ENCODE data around the gene XPNPEP3. TPM values are rescaled to one million over a fixed set of nuclear protein-coding genes. Genes with fewer than 3 reads are reported as not detected.
"Not testable (repeated sequence)": the region's sequence is repeated elsewhere in the genome, so short reads cannot be mapped to it uniquely, and the experiment has no call there.

Gene XPNPEP3
- total RNA-seq, 1 donor from 2014 or later: 17.9 TPM

- intact Hi-C loops (cut with micrococcal nuclease): no loop called here
- Mint-ChIP-seq H3K36me3 (ENCODE audit: low read depth) (peaks cover 3% of the 10 kb centered on the region), H3K4me3 (ENCODE audit: low read depth) (no peak overlapping the region), H3K27me3 (ENCODE audit: low read depth) (no peaks in the 10 kb centered on the region), H3K9me3 (no peaks in the 10 kb centered on the region), H3K4me1 (ENCODE audit: low read depth) (no peaks in the 10 kb centered on the region), H3K27ac (no peak overlapping the region)
- DNase-seq (ENCODE audit: low spot score): no peak
Observed at GRCh38 chr22:40874016-40874415, 17.1 kb downstream of the XPNPEP3 start.

GRCh38 chr22:40875111-40875510 lies 18.2 kb downstream of the XPNPEP3 start:
- DNase-seq (ENCODE audit: low spot score): no peak
- H3K4me3 Mint-ChIP-seq (ENCODE audit: low read depth): no peak overlapping the region
- no peaks in the 10 kb centered on the region for H3K4me1 Mint-ChIP-seq (ENCODE audit: low read depth)
- intact Hi-C loops (cut with micrococcal nuclease): no loop called here
- no peak overlapping the region for H3K27ac Mint-ChIP-seq
- peaks cover 3% of the 10 kb centered on the region for H3K36me3 Mint-ChIP-seq (ENCODE audit: low read depth)
- no peaks in the 10 kb centered on the region for H3K27me3 Mint-ChIP-seq (ENCODE audit: low read depth)
- no peaks in the 10 kb centered on the region for H3K9me3 Mint-ChIP-seq

- intact Hi-C loops (cut with micrococcal nuclease): no loop called here
- no peaks in the 10 kb centered on the region for H3K4me1 Mint-ChIP-seq (ENCODE audit: low read depth)
- no peak overlapping the region for H3K27ac Mint-ChIP-seq
- no peaks in the 10 kb centered on the region for H3K9me3 Mint-ChIP-seq
- H3K4me3 Mint-ChIP-seq (ENCODE audit: low read depth): no peak overlapping the region
- H3K27me3 Mint-ChIP-seq (ENCODE audit: low read depth): no peaks in the 10 kb centered on the region
- DNase-seq (ENCODE audit: low spot score): no peak
- H3K36me3 Mint-ChIP-seq (ENCODE audit: low read depth): no peaks in the 10 kb centered on the region
Observed at GRCh38 chr22:40876907-40877306, 20.0 kb downstream of the XPNPEP3 start.

- DNase-seq (ENCODE audit: low spot score): no peak
- H3K4me3 Mint-ChIP-seq (ENCODE audit: low read depth): no peak overlapping the region
- no peaks in the 10 kb centered on the region for H3K36me3 Mint-ChIP-seq (ENCODE audit: low read depth)
- no peak overlapping the region for H3K27ac Mint-ChIP-seq
- H3K27me3 Mint-ChIP-seq (ENCODE audit: low read depth): no peaks in the 10 kb centered on the region
- H3K9me3 Mint-ChIP-seq: no peaks in the 10 kb centered on the region
- intact Hi-C loops (cut with micrococcal nuclease): no loop called here
- no peaks in the 10 kb centered on the region for H3K4me1 Mint-ChIP-seq (ENCODE audit: low read depth)
Observed at GRCh38 chr22:40877488-40877887, 20.5 kb downstream of the XPNPEP3 start.

GRCh38 chr22:40878922-40879321 lies 22.0 kb downstream of the XPNPEP3 start:
- Mint-ChIP-seq H3K27me3 (ENCODE audit: low read depth) (no peaks in the 10 kb centered on the region), H3K9me3 (no peaks in the 10 kb centered on the region), H3K27ac (no peak overlapping the region), H3K36me3 (ENCODE audit: low read depth) (no peaks in the 10 kb centered on the region), H3K4me3 (ENCODE audit: low read depth) (no peak overlapping the region), H3K4me1 (ENCODE audit: low read depth) (no peaks in the 10 kb centered on the region)
- intact Hi-C loops (cut with micrococcal nuclease): no loop called here
- no peak for DNase-seq (ENCODE audit: low spot score)

- Mint-ChIP-seq H3K4me3 (ENCODE audit: low read depth) (no peak overlapping the region), H3K36me3 (ENCODE audit: low read depth) (peaks cover 20% of the 10 kb centered on the region), H3K27me3 (ENCODE audit: low read depth) (no peaks in the 10 kb centered on the region), H3K4me1 (ENCODE audit: low read depth) (peaks cover 2% of the 10 kb centered on the region), H3K9me3 (no peaks in the 10 kb centered on the region), H3K27ac (no peak overlapping the region)
- no peak for DNase-seq (ENCODE audit: low spot score)
- intact Hi-C loops (cut with micrococcal nuclease): no loop called here
Observed at GRCh38 chr22:40889116-40889515, 32.2 kb downstream of the XPNPEP3 start.

GRCh38 chr22:40890881-40891280 lies 33.9 kb downstream of the XPNPEP3 start:
- Mint-ChIP-seq H3K27ac (no peak overlapping the region), H3K27me3 (ENCODE audit: low read depth) (no peaks in the 10 kb centered on the region), H3K36me3 (ENCODE audit: low read depth) (peaks cover 17% of the 10 kb centered on the region), H3K4me3 (ENCODE audit: low read depth) (no peak overlapping the region), H3K4me1 (ENCODE audit: low read depth) (peaks cover 2% of the 10 kb centered on the region), H3K9me3 (no peaks in the 10 kb centered on the region)
- no peak for DNase-seq (ENCODE audit: low spot score)
- intact Hi-C loops (cut with micrococcal nuclease): no loop called here

- H3K27me3 Mint-ChIP-seq (ENCODE audit: low read depth): no peaks in the 10 kb centered on the region
- no peak for DNase-seq (ENCODE audit: low spot score)
- no peak overlapping the region for H3K27ac Mint-ChIP-seq
- no peaks in the 10 kb centered on the region for H3K9me3 Mint-ChIP-seq
- intact Hi-C loops (cut with micrococcal nuclease): no loop called here
- peaks cover 8% of the 10 kb centered on the region for H3K4me1 Mint-ChIP-seq (ENCODE audit: low read depth)
- H3K4me3 Mint-ChIP-seq (ENCODE audit: low read depth): no peak overlapping the region
- H3K36me3 Mint-ChIP-seq (ENCODE audit: low read depth): peaks cover under 1% of the 10 kb centered on the region
Observed at GRCh38 chr22:40894417-40894816, 37.5 kb downstream of the XPNPEP3 start.

- Mint-ChIP-seq H3K27ac (peak overlapping the region; percentile 70), H3K4me3 (ENCODE audit: low read depth) (peak overlapping the region; percentile 11), H3K4me1 (ENCODE audit: low read depth) (peaks cover 20% of the 10 kb centered on the region), H3K9me3 (no peaks in the 10 kb centered on the region), H3K36me3 (ENCODE audit: low read depth) (peaks cover 6% of the 10 kb centered on the region), H3K27me3 (ENCODE audit: low read depth) (no peaks in the 10 kb centered on the region)
- no peak for DNase-seq (ENCODE audit: low spot score)
- intact Hi-C loops (cut with micrococcal nuclease): loop anchor here (2.0 to 5.0 kb wide), 2 partner anchors 80 to 217 kb away; partner anchors contain the start of gene SLC25A17
Observed at GRCh38 chr22:40898850-40899357, 42.0 kb downstream of the XPNPEP3 start.

- no peak overlapping the region for H3K4me3 Mint-ChIP-seq (ENCODE audit: low read depth)
- H3K4me1 Mint-ChIP-seq (ENCODE audit: low read depth): peaks cover 17% of the 10 kb centered on the region
- no peaks in the 10 kb centered on the region for H3K27me3 Mint-ChIP-seq (ENCODE audit: low read depth)
- peaks cover 12% of the 10 kb centered on the region for H3K36me3 Mint-ChIP-seq (ENCODE audit: low read depth)
- intact Hi-C loops (cut with micrococcal nuclease): no loop called here
- peak overlapping the region; percentile 18 for H3K27ac Mint-ChIP-seq
- no peaks in the 10 kb centered on the region for H3K9me3 Mint-ChIP-seq
- DNase-seq (ENCODE audit: low spot score): no peak
Observed at GRCh38 chr22:40904101-40904500, 47.2 kb downstream of the XPNPEP3 start.

- H3K27me3 Mint-ChIP-seq (ENCODE audit: low read depth): no peaks in the 10 kb centered on the region
- DNase-seq (ENCODE audit: low spot score): no peak
- no peak overlapping the region for H3K4me3 Mint-ChIP-seq (ENCODE audit: low read depth)
- H3K4me1 Mint-ChIP-seq (ENCODE audit: low read depth): peaks cover 2% of the 10 kb centered on the region
- no peaks in the 10 kb centered on the region for H3K9me3 Mint-ChIP-seq
- intact Hi-C loops (cut with micrococcal nuclease): no loop called here
- peaks cover 9% of the 10 kb centered on the region for H3K36me3 Mint-ChIP-seq (ENCODE audit: low read depth)
- H3K27ac Mint-ChIP-seq: no peak overlapping the region
Observed at GRCh38 chr22:40908895-40909294, 51.9 kb downstream of the XPNPEP3 start.

- intact Hi-C loops (cut with micrococcal nuclease): no loop called here
- Mint-ChIP-seq H3K4me1 (ENCODE audit: low read depth) (no peaks in the 10 kb centered on the region), H3K27ac (no peak overlapping the region), H3K27me3 (ENCODE audit: low read depth) (no peaks in the 10 kb centered on the region), H3K9me3 (no peaks in the 10 kb centered on the region), H3K4me3 (ENCODE audit: low read depth) (no peak overlapping the region), H3K36me3 (ENCODE audit: low read depth) (peaks cover 11% of the 10 kb centered on the region)
- DNase-seq (ENCODE audit: low spot score): no peak
Observed at GRCh38 chr22:40911772-40912171, 54.8 kb downstream of the XPNPEP3 start.

- H3K4me1 Mint-ChIP-seq (ENCODE audit: low read depth); H3K27ac Mint-ChIP-seq; H3K27me3 Mint-ChIP-seq (ENCODE audit: low read depth); H3K9me3 Mint-ChIP-seq; H3K4me3 Mint-ChIP-seq (ENCODE audit: low read depth); intact Hi-C loops (cut with micrococcal nuclease); DNase-seq (ENCODE audit: low spot score): not testable (repeated sequence)
- H3K36me3 Mint-ChIP-seq (ENCODE audit: low read depth): peaks cover 11% of the 10 kb centered on the region
Observed at GRCh38 chr22:40912987-40913386, 56.0 kb downstream of the XPNPEP3 start.

- H3K27ac Mint-ChIP-seq: no peak overlapping the region
- H3K4me1 Mint-ChIP-seq (ENCODE audit: low read depth): peaks cover 3% of the 10 kb centered on the region
- no peak overlapping the region for H3K4me3 Mint-ChIP-seq (ENCODE audit: low read depth)
- intact Hi-C loops (cut with micrococcal nuclease): no loop called here
- no peak for DNase-seq (ENCODE audit: low spot score)
- peaks cover 17% of the 10 kb centered on the region for H3K36me3 Mint-ChIP-seq (ENCODE audit: low read depth)
- H3K27me3 Mint-ChIP-seq (ENCODE audit: low read depth): no peaks in the 10 kb centered on the region
- H3K9me3 Mint-ChIP-seq: no peaks in the 10 kb centered on the region
Observed at GRCh38 chr22:40919446-40919845, 62.5 kb downstream of the XPNPEP3 start.

Measured in activated T-helper 2 cell treated with anti-CD3 and anti-CD28 coated beads, Interferon-gamma antibody, Interleukin-2, Interleukin-4, amounts not matched to agents 10 μg/mL and 5 μg/mL and 100 μg/mL, durations not matched to agents 14 hours and 24 hours and 36 hours (primary cell).